ENCODE results near the gene RTN4IP1. TPM values are rescaled to one million over a fixed set of nuclear protein-coding genes. Genes with fewer than 3 reads are reported as not detected.
A peak's percentile ranks its signal among the peaks of the same experiment; 100 is the strongest.

Gene RTN4IP1
- total and polyA plus RNA-seq, 2 of the 13 experiments (the other 11 are each of a cell fraction or from before 2014, with no cell fraction given): 5.5 to 17.2 TPM

DNA sequence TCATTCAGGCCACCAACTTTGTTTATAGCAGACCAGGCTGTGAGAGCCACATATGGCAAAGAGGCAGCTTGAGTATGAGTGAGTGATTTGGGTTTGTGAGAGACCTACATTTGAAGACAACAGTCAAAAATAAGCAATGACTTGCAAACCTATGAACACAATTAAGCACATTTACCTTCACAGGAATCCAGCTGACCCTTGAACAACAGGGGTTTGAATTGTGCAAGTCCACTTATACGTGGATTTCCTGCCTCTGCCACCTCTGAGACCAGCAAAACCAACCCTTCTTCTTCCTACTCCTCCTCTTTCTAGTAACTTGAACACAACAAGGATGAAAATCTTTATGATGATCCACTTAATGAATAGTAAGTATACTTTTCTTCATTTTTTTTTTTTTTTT, 10.1 kb downstream of the RTN4IP1 start (continued):
- TF ChIP-seq ZMYM2 (CRISPR knock-in tag; IDR thresholded peaks at IDR 0.05): no peak
- no peak for TF ChIP-seq IKZF5 (CRISPR knock-in tag; IDR thresholded peaks at IDR 0.05)
- TF ChIP-seq ZNF441 (CRISPR knock-in tag; IDR thresholded peaks at IDR 0.05; ENCODE audit: borderline replicate concordance): no peak
- peak; percentile 38; the same call in 1 of the 2 replicates for TF ChIP-seq HDAC2 (CRISPR knock-in tag; IDR thresholded peaks at IDR 0.05)
- TF ChIP-seq, protein P1, sequence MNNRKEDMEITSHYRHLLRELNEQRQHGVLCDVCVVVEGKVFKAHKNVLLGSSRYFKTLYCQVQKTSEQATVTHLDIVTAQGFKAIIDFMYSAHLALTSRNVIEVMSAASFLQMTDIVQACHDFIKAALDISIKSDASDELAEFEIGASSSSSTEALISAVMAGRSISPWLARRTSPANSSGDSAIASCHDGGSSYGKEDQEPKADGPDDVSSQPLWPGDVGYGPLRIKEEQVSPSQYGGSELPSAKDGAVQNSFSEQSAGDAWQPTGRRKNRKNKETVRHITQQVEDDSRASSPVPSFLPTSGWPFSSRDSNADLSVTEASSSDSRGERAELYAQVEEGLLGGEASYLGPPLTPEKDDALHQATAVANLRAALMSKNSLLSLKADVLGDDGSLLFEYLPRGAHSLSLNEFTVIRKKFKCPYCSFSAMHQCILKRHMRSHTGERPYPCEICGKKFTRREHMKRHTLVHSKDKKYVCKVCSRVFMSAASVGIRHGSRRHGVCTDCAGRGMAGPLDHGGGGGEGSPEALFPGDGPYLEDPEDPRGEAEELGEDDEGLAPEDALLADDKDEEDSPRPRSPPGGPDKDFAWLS (CRISPR knock-in tag; IDR thresholded peaks at IDR 0.05; ENCODE audit: borderline replicate concordance): no peak
- 0 out of 2 replicates have a peak, but pooled peaks have one; percentile 21 for TF ChIP-seq PPARG (CRISPR knock-in tag; conservative IDR thresholded peaks at IDR 0.05)
- no peak for TF ChIP-seq HOXD1 (CRISPR knock-in tag; IDR thresholded peaks at IDR 0.05)
- no peak for TF ChIP-seq SOX13 (IDR thresholded peaks at IDR 0.05)
- TF ChIP-seq SOX13 (CRISPR knock-in tag; conservative IDR thresholded peaks at IDR 0.05 in 1 of 2, IDR thresholded peaks at IDR 0.05 in 1 of 2): peak in 1 of 2 experiments; percentile 65; a peak in 1 of 4 replicates
- no peak for TF ChIP-seq ZFP1 (CRISPR knock-in tag; IDR thresholded peaks at IDR 0.05)
- TF ChIP-seq BCL6 (CRISPR knock-in tag; IDR thresholded peaks at IDR 0.05): peak; percentile 76
- TF ChIP-seq RBM39 (IDR thresholded peaks at IDR 0.05; ENCODE audit: low read depth, low read length, poor library complexity, severe bottlenecking): no peak
- TF ChIP-seq, protein P2, sequence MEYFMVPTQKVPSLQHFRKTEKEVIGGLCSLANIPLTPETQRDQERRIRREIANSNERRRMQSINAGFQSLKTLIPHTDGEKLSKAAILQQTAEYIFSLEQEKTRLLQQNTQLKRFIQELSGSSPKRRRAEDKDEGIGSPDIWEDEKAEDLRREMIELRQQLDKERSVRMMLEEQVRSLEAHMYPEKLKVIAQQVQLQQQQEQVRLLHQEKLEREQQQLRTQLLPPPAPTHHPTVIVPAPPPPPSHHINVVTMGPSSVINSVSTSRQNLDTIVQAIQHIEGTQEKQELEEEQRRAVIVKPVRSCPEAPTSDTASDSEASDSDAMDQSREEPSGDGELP (IDR thresholded peaks at IDR 0.05; ENCODE audit: borderline replicate concordance, low read depth): no peak; the same call in 1 of the 2 replicates
- 0 out of 2 replicates have a peak, but pooled peaks have one; percentile 24 for TF ChIP-seq FOXO1 (CRISPR knock-in tag; IDR thresholded peaks at IDR 0.05)
- TF ChIP-seq MAFF (IDR thresholded peaks at IDR 0.05; ENCODE audit: low read depth, low read length): no peak
- no peak for TF ChIP-seq TRIM22 (IDR thresholded peaks at IDR 0.05)
- no peak for TF ChIP-seq TGIF2 (CRISPR knock-in tag; IDR thresholded peaks at IDR 0.05)
- no peak for TF ChIP-seq BRCA1 (CRISPR knock-in tag; IDR thresholded peaks at IDR 0.05)
- TF ChIP-seq SP2 (CRISPR knock-in tag; IDR thresholded peaks at IDR 0.05): no peak
- peak; percentile 73 for TF ChIP-seq CEBPB (IDR thresholded peaks at IDR 0.05; ENCODE audit: borderline replicate concordance, low read depth, low read length)
- no peak for TF ChIP-seq NCOR1 (IDR thresholded peaks at IDR 0.05; ENCODE audit: borderline replicate concordance, low read length)
- no peak for TF ChIP-seq ZNF20 (CRISPR knock-in tag; IDR thresholded peaks at IDR 0.05)
- TF ChIP-seq CEBPG (CRISPR knock-in tag; IDR thresholded peaks at IDR 0.05): peak; percentile 83
- TF ChIP-seq NR2C2 (CRISPR knock-in tag; IDR thresholded peaks at IDR 0.05; ENCODE audit: borderline replicate concordance): no peak
- TF ChIP-seq ZNF547 (CRISPR knock-in tag; IDR thresholded peaks at IDR 0.05): no peak
- peak; percentile 45; the same call in 1 of the 2 replicates for TF ChIP-seq NFE2L2 (IDR thresholded peaks at IDR 0.05; ENCODE audit: low read length)
- no peak for TF ChIP-seq ZNF616 (CRISPR knock-in tag; IDR thresholded peaks at IDR 0.05; ENCODE audit: low read depth)
- TF ChIP-seq MYPOP (CRISPR knock-in tag; IDR thresholded peaks at IDR 0.05): no peak

All from HepG2 (cell line).